LNCAP (cell line): ENCODE data around the gene XIRP1.

Experiments
- CTCF ChIP-seq: fragments of 450-650 bp; IDR thresholded peaks from 2 replicates; pipeline ENCODE4 v1.5.1; 2017; ENCODE audit warnings: mild to moderate bottlenecking

Gene XIRP1

GRCh38 chr3:39147711-39148434 is 44.5 kb downstream of the XIRP1 start:
- no peak for TF ChIP-seq CTCF

DNA sequence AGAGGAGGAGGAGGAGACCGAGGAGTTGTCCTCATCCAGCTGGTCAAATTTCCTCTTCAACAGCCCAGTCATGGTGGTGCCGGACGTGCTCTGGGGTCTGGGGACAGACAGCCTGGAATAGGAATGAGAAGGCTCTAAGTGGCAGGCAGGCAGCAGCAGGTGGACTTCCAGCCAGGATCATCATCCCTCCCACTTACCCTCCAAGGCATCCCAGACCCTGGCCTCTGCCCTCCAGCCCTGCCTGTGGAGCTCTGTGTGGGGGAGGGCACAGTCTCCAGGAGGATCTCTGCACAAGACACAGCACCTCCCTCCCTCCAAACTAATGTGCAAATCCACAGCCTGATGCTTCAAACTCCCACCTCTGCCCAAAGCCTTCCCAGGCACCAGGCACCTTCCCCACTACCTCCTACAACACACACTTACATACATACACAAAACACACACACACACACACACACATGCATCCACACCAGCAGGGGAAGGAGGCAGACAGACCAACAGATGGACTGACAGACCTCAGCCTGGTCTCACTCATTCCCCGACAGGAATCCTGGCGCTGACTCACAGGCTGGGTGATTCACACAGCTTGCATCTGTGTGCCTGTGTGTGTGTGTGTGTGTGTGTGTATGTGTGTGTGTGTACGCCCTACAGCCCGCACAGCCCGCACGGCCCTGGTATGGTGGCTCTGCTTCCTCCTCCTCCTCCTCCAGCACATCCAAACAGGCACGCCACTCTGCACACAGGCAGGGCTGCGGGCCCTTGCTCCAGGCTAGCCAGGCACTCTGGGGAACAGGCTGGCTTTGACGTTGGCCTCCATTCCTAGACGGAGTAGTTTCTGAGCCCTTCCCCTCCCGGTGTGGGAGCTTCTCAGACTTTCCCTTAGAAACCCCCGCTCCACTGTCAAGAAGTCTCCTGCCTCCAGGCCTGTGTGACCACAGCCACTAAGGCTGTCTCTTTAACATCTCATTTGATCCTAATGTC is 45.5 kb downstream of the XIRP1 start:
- TF ChIP-seq CTCF, result no peak

DNA sequence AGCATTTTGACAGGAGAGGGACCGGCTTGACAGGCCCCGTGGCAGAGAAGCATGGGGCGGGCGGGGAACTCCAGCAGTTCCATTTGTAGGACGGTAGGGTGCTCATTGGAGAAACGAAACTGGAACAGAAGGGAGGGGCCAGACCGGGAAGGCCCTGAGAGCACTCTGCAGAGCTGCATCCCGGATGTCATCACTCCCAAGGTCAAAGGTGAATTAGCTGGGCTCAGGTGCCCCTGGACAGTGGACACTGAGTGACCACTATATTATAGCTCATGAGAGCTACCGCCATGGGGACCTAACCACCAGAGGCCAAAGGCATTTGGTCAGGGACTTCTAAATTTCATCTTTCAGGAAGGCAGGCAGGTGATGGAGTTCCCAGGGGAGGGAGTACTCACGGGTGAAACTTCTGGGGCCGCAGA is 46.3 kb downstream of the XIRP1 start:
- no peak for TF ChIP-seq CTCF

GRCh38 chr3:39144748-39145380 is 47.5 kb downstream of the XIRP1 start:
- no peak for TF ChIP-seq CTCF

DNA sequence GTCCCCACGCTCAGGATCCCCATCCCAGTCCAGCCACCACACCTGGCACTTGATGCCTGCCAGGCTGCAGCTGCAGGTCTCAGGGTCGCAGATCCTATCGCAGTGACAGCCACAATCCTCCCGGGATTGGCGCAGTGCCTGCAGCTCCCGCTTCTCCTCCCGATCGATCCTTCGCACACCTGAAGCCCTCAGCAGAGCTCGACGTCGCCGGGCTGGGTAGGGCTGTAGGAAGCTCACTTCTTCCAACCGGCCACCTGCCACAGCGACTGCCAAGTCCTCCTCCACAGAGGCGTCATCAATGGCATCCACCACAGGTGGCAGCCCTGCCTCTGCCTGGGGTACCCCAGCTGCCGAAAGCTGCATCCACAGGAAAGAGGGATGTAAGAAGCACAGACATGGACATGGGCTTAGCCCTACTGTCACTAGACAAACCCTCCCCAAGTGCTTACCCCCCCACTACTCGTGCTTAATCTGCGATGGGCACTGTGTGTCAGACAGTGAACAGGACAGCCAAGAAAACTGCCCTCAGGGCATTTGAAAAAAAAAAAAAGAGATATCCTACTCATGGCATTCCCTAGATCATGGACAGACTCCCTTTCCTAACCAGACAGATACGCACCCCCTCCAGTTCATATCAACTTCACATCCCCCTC is 48.2 kb downstream of the XIRP1 start:
- TF ChIP-seq CTCF, result no peak

DNA sequence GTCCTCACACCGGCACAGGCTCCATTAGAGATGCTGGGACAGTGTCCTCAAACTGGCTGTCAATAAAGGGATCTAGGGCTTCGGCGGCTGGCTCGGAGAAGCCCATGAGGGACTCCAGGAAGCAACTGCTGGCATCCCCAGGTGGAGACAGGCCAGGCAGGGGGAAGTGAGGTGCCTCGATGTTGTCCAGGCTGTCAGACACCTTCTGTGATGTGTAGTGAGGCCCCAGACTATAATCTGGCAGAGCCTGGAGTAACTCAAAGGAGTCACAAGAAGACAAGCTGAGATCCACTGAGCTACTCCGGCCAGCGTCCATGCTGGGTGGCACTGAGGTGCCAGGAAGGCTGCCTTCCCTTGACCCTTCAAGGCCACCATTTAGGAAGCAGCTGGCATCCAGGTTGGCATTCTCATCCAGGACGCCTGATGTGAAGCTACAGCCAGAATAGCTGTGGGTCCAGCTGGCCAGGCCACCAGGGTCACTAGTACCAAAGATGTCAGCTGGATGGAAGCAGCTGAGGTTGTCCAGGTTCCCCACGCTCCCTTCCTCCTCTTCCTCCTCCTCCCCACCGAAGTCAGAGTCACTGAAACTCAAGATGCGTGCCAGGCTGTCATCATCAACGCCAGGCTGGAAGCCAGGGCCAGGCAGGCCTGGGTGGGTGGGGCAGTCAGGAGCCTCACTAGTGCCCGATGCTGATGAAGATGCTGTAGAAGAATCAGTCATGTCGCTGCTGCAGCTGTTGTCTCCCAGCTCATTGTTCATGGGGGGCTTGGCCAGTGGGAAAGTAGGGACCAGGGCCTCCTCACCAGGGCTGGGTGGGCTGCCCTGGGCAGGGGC is 49.1 kb downstream of the XIRP1 start:
- no peak for TF ChIP-seq CTCF
